Activated CD4-positive, alpha-beta T cell treated with anti-CD3 and anti-CD28 coated beads, Interleukin-2, amount 50 U/mL, for 1 hour (primary cell): Measurements from ENCODE around the gene CS.

Source experiments
- DNase-seq: peaks from one replicate; pipeline ENCODE4 v3.0.0-alpha.2; 2020

CS gene

DNA sequence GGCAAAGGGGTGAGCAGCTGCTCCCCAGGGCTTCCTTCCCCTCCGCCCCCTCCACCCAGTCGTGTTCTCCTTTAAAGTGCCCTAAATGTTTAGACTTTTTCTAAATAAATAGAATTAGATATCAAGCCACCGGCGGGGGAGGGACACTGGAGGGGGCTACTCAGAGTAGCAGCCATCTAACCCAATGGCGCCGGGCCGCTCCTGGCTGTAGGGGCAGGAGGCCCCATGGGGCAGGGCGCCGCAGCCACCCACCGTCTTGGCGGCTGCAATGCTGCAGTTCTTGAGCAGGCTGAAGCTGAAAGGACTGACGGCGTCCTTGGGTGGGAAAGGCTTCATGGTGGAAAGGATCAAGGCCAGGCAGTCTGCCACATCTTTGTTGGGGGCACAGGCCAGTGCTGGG lies 57.1 kb downstream of the CS start:
- DNase-seq, result no peak

DNA sequence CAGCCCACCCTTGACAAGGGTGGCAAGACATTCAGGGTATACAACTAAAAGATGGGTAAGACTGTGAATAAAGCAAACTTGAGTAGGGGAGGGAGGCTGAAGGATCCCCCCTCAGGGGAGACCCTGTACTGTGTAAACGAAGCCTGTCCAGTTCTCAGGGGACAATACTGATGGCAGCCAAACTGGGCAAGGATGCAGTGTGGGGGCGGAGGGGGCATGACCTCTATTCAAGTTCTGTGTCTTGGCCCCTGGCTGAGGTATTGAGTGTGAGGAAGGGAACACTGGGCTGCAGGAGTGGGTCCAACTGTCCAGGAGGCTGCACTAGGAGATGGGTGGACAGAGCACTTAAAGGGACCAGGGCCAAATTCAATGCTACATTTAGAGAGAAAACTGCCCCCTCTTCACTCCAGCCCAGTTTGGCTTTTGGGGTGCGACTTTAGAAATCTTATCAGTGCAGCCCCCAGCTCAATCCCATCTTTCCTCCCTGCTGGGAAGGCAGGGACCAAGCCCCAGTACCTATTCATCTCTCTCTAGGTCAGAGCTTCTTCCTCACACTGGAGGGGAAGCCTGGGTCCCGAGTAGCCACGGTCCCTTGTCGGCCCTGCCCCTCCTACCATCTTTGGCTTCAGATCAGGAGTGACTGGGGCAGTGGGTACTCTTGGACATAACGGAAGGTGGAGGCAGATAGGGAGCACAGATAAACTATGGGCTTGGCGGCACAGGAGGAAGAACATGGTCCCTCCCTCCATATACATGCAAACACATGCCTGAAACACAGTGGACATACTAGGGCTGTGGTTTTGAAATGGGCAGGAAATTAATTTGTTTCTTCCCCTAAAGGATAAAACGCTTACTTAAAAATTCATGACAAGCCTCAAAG lies 58.5 kb downstream of the CS start:
- no peak for DNase-seq

DNA sequence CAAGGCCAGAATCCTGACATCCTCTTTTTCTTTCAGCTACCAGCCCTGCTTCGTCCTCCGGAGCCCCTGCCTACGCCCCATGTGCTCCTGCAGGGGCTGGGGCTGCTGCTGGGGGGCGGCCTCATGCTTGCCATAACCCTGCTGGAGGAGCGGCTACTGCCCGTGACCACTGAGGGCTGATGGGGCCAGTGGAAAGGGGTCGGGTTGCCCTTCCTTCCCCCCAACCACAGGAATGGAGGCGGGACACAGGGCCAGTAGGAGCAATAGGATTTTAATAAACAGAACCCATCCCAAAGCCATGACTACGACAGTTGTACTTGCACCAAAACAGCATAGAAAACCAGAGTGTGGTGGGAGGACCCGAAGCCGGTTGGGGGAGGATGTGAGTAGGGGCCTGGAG lies 62.6 kb downstream of the CS start:
- no peak for DNase-seq

DNA sequence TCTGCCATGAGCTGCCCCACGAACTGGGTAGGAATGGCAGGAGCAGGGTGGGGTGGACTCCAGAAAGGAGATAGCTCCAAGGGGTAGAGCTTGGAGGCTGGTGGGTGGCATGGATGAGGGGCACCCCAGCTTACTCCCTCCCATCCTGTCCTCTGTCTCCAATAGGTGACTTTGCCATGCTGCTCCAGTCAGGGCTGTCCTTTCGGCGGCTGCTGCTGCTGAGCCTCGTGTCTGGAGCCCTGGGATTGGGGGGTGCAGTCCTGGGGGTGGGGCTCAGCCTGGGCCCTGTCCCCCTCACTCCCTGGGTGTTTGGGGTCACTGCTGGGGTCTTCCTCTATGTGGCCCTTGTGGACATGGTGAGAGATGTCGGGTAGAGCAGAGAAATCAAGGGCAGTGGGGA lies 63.1 kb downstream of the CS start:
- no peak for DNase-seq

DNA sequence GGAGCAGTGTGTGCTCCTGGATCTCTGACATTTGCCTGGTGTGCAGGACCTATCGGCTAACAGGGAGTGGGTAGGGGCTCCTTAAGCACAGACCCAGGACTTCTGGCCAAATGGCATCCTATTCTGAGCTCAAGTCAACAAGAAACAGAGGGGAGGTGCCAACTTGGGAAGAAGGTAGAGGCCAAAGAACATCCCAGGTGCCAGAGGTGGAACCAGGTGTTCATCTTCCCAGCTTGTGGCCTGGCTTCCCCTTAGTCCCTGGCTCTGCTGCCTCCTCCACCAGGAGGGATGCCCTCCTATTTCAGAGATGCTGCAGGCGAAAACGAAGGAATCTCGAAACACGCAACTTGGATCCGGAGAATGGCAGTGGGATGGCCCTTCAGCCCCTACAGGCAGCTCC lies 64.0 kb downstream of the CS start:
- no peak for DNase-seq

DNA sequence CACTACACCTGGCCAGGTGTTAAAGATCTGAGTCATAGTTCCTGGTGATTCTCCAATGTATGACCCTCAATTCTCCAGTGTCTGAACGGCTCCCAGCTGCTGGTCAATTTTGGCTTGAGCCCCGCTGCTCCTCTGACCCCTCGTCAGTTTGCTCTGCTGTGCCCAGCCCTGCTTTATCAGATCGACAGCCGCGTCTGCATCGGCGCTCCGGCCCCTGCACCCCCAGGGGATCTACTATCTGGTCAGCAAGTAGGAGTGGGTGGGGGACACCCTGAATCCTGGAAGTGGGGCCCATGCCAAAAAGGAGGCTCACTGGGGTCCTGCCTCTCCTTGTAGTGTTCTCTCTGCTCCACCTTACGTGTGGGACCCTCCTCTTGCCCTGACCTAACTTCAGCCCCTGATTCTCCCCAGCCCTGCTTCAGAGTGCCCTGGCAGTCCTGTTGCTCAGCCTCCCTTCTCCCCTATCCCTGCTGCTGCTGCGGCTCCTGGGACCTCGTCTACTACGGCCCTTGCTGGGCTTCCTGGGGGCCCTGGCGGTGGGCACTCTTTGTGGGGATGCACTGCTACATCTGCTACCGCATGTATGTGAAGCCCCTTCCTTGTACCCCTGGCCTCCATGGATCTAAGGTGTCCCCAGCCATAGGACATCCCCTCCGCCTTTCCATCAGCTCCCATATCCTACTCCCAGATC lies 65.2 kb downstream of the CS start:
- no peak for DNase-seq

DNA sequence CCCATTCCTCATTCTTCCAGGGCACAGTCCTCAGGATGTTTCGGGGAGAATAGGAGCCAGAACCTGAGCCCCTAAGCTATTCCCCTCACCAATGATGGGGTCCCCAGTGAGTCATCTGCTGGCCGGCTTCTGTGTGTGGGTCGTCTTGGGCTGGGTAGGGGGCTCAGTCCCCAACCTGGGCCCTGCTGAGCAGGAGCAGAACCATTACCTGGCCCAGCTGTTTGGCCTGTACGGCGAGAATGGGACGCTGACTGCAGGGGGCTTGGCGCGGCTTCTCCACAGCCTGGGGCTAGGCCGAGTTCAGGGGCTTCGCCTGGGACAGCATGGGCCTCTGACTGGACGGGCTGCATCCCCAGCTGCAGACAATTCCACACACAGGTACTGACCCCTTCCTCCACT lies 68.9 kb downstream of the CS start:
- no peak for DNase-seq

DNA sequence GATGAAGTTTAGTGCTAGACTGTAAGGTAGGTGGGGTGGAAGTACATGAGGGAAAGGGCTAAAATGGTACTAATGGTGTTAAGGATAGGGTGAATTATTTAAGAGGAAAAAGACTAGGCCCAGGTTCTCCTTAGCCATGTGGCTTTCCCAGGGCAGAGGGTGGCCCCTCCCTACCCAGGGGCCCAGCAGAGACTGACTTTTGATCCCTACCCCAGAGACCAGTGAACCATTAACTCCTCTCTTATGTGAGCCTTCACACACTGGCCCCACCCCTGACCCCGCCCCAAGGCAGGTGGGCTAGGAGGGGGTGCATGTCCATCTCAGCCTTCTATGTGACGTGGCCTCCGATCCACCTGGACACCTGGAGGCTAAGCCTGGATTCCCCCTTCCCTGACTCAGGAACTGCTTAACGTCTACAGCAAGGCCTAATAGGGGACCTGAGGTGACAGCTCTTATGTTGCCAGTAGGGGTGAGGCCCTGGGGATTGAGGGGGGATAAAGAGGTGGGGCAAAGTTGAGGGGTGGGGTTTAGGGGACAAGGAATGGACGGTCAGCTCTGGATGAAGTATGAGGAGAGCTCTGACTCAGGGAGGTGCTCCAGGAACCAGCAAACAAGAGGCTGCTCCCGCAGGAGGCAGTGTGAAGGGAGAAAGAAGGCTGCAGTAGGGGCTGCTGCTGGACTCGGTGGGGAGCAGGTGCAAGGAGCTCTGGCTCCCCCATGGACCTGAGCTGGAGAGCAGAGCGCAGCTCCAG lies 69.5 kb downstream of the CS start:
- DNase-seq, result no peak

DNA sequence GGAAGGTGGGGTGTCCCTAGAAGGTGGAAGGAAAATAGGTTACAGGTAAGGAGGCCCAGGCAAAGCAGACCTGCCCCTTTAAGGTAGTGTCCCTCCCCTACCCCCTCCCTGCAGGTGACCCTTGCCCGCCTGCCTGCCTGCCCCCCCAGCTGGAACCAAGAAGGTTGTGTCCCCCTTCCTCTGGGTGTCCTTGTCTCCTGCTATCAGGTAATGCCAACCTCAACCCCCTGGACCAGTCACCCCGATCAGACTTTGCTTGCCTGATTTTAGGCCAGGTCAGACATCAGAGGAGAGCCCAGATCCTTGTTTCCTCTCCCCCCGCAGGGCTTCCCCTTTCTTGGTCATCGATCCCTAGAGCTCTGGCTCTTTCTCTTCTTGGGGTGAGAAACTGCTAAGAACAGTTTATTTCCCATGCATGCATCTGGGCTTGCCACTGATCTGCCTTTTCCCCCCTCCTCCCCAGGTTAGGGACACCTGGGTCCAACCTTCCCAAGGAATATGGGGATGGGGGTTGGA lies 70.2 kb downstream of the CS start, which contains the start of gene SLC39A5:
Gene SLC39A5 (plus strand): TSS at position 136 of the 516 bp plus-strand sequence. CDS start 1,224 bp downstream, outside the sequence.
- no peak for DNase-seq

DNA sequence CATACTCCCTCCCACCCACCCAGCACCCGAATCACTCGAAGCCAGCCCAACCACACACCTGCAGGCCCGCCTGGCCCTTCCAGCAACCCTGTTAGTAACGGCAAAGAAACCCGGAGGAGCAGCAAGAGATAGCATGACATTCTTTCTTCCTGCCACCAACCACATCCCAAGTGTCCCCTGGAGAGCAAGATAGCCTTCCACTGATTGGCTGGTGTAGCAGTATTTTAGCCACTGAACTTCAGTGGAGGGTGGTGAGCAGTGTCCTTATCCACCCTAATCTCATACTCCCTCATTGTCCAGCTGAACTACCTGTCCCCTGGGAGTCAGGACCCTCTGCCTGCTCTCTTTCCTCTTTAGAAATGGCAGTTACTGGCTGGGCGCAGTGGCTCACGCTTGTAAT lies 71.0 kb downstream of the CS start:
- DNase-seq, result no peak

DNA sequence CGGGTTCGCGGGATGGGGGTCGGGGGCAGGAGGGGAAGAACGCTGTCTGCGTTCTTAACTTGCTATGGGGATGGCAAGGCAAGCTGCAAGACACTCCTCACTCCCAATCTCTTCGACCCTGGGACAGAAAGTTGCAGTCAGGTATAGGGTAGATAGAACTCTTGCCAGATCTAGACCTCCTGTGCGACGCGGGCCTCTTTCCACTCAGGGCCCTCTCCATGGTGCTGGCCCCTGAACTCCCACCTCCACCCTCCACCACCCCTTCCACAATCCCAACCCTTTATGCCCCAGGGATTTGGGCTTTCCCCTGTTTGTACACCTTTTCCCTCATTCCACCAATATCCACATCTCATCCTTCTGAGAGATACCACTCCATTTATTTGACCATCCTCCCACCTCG lies 75.2 kb downstream of the CS start:
- DNase-seq, result no peak

DNA sequence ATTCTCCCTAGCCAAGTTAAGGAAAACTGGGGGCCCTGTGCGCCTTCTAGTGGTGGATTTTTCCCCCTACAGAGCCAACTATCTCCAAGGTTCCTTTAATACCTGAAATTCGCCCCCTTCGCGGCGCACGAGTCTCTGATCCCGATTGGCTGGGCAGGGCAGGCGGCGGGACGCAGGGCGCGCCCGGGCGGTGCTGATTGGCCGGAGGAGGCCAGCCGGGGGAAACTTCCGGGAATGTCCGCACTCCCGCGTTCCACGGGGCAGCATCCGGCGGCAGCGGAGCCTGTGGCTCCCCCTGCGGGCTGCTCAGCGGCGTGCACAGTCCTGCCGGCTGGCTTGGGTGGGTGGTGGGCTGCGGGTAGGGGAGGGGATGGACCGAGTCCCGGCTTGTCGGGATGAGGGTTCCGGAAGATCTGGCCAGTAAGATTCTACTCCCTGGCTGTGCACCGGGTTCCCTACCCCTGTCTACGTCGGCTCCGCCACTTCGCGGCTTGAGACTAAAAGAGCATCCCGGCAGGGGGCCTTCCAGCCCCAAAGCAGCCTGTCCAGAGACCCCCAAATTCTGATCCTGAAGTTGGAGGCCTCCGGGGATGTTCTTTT lies 75.9 kb downstream of the CS start, which contains the start of gene NABP2:
Gene NABP2 (plus strand): TSS at position 241 of the 600 bp plus-strand sequence. CDS start 515 bp downstream, outside the sequence.
- peak; percentile 85 for DNase-seq

DNA sequence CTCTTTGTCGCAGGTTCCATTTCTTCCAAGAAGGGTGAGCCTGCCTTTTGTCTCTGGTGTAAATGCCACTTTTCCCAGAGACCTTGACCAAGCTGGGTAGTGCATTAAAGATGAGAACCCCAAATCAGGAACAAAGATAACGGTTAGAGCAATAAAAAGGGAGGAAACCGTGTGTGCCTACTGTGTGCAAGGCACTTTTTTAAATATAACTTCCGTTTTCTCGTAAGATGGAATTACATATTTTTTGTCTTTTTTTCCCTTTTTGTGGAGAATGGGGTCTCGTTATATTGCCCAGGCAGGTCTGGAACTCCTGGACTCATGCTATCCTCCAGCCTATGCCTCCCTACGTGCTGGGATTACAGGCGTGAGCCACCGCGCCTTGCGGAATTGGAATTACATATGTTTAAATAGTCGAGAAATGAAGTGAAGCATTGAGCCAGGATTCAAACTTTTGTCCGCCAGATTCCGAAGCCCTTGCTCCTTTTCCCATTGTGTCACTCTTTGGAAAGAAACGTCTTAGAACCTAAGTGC lies 76.5 kb downstream of the CS start:
- no peak for DNase-seq

DNA sequence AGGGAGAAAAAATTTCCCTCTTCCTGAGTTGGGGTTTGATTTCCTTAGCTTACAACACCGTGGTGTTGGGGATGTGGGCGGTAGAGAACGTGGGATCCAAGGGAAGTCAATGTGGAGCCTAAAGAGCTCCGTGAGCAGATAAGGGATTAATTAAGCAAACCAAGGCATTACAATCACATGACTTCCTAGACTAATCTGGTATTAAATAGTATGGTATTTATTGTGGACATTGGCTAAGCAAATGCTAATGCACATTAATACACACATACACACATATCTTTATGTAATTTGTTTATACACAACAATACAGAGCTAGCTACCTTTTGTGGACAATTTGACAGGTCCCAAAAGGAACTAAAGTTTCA lies 77.6 kb downstream of the CS start:
- DNase-seq, result no peak

DNA sequence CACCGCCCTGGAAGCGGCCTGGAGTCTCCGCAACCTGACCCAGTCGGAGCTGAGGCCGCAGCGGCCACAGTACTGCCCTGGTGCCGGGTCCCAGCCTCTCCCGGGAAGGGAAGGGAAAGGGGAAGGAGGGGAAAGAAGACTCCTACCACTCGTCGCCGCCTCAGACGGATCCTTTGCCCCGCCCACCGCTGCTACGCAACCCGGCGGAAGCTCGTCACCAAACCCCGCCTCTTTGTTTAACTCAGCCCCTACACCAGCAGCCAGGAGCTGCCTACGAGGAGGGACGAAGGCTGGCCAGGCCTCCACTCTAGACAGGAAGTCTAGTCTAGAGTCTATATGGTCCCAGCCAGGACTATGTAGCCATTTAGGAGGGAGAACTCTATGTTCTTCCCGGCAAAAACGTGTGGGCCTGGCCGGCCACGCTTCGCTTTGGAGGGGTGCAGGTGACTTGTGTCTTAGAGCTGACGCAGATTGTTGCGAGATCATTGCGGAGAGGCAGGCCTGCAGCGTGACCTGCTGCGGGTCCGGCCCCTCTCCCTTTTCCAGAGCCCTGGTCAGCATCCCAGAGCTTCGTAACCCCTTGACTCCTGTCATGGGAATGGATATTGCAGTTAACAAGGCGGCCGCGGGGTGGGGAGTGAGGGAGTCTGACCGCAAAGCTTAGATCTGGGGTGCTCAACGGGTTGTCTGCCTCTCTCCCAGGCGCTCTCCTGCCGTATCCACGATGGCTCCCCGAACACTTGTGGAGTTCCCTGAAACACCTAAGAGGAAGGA lies 78.2 kb downstream of the CS start, which contains the start of gene RNF41:
Gene RNF41 (minus strand): TSS at position 166 of the 774 bp plus-strand sequence. CDS start 7,875 bp downstream, outside the sequence.
- peak; percentile 91 for DNase-seq
